GM10266 (cell line): ENCODE data around the gene EXOSC5.

Experiments used
- DNase-seq: peaks from one replicate; pipeline ENCODE4 v3.0.0; 2012; ENCODE audit errors: extremely low spot score
- TF ChIP-seq, protein P1 (sequence below): IDR thresholded peaks from 2 replicates; pipeline ENCODE4 v1.5.1; 2012; ENCODE audit warnings: mild to moderate bottlenecking, low read depth; ENCODE audit not compliant: control insufficient read depth, insufficient read depth; ENCODE audit errors: missing control alignments

Gene EXOSC5

DNA sequence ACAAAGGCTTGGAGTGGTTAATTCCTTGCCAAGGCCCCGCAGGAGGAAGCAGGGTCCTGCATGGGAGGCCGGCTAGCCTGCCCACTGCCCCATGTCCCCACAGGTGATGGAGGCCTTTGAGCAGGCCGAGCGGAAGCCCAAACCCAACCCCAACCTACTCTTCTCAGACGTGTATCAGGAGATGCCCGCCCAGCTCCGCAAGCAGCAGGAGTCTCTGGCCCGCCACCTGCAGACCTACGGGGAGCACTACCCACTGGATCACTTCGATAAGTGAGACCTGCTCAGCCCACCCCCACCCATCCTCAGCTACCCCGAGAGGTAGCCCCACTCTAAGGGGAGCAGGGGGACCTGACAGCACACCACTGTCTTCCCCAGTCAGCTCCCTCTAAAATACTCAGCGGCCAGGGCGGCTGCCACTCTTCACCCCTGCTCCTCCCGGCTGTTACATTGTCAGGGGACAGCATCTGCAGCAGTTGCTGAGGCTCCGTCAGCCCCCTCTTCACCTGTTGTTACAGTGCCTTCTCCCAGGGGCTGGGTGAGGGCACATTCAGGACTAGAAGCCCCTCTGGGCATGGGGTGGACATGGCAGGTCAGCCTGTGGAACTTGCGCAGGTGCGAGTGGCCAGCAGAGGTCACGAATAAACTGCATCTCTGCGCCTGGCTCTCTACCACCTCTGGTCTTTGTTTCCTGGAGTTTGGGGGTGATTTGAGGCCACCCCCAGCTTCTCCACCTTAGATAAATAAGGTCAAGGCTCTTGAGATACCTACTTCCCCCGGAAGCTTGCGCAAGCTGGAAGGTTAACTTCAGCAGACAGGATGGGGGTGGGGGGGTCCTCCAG lies 27.4 kb upstream of the EXOSC5 start:
- TF ChIP-seq, protein P1, sequence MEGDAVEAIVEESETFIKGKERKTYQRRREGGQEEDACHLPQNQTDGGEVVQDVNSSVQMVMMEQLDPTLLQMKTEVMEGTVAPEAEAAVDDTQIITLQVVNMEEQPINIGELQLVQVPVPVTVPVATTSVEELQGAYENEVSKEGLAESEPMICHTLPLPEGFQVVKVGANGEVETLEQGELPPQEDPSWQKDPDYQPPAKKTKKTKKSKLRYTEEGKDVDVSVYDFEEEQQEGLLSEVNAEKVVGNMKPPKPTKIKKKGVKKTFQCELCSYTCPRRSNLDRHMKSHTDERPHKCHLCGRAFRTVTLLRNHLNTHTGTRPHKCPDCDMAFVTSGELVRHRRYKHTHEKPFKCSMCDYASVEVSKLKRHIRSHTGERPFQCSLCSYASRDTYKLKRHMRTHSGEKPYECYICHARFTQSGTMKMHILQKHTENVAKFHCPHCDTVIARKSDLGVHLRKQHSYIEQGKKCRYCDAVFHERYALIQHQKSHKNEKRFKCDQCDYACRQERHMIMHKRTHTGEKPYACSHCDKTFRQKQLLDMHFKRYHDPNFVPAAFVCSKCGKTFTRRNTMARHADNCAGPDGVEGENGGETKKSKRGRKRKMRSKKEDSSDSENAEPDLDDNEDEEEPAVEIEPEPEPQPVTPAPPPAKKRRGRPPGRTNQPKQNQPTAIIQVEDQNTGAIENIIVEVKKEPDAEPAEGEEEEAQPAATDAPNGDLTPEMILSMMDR = no peak

GRCh38 chr19:41422955-41423354 lies 25.8 kb upstream of the EXOSC5 start:
- TF ChIP-seq, protein P1 = no peak
- no peak for DNase-seq

More for the DNA sequence above, 27.4 kb upstream of the EXOSC5 start:
- DNase-seq = no peak

GRCh38 chr19:41422456-41422855 lies 25.3 kb upstream of the EXOSC5 start:
- TF ChIP-seq, protein P1 = no peak

DNA sequence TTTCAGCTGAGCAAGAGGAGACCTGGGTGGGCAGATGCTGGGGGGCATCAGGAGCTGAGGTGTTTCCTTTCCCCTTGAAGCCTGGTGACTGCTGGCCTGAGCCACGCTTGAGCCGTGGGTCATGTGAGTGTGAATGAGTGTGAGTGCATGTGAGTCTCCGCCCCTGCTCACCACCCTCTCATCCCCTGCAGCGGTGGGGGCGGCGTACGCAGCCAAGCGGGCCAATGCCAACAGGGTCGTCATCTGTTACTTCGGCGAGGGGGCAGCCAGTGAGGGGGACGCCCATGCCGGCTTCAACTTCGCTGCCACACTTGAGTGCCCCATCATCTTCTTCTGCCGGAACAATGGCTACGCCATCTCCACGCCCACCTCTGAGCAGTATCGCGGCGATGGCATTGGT lies 24.8 kb upstream of the EXOSC5 start:
- DNase-seq = no peak
- TF ChIP-seq, protein P1 = no peak

More at GRCh38 chr19:41422456-41422855, 25.3 kb upstream of the EXOSC5 start:
- no peak for DNase-seq

GRCh38 chr19:41421314-41421713 lies 24.2 kb upstream of the EXOSC5 start:
- DNase-seq = no peak
- TF ChIP-seq, protein P1 = no peak

- no peak for DNase-seq
Observed at GRCh38 chr19:41420101-41420880, 23.1 kb upstream of the EXOSC5 start.

More at GRCh38 chr19:41420101-41420880, 23.1 kb upstream of the EXOSC5 start:
- TF ChIP-seq, protein P1 = no peak
